AG10803 (cell line): ENCODE results near the gene LRG1.

Source experiments
- DNase-seq: peaks from one replicate; pipeline ENCODE4 v3.0.0; 2010; ENCODE audit warnings: low read depth
- H3K4me3 ChIP-seq: 2 replicates; pipeline ENCODE4 v1.5.1; 2011; ENCODE audit warnings: mild to moderate bottlenecking, low read length, control low read depth
- TF ChIP-seq, protein P1 (sequence below): conservative IDR thresholded peaks from 2 replicates; pipeline ENCODE4 v1.5.1; 2011; ENCODE audit warnings: mild to moderate bottlenecking, low read length, control low read depth, inconsistent platforms

Gene LRG1

DNA sequence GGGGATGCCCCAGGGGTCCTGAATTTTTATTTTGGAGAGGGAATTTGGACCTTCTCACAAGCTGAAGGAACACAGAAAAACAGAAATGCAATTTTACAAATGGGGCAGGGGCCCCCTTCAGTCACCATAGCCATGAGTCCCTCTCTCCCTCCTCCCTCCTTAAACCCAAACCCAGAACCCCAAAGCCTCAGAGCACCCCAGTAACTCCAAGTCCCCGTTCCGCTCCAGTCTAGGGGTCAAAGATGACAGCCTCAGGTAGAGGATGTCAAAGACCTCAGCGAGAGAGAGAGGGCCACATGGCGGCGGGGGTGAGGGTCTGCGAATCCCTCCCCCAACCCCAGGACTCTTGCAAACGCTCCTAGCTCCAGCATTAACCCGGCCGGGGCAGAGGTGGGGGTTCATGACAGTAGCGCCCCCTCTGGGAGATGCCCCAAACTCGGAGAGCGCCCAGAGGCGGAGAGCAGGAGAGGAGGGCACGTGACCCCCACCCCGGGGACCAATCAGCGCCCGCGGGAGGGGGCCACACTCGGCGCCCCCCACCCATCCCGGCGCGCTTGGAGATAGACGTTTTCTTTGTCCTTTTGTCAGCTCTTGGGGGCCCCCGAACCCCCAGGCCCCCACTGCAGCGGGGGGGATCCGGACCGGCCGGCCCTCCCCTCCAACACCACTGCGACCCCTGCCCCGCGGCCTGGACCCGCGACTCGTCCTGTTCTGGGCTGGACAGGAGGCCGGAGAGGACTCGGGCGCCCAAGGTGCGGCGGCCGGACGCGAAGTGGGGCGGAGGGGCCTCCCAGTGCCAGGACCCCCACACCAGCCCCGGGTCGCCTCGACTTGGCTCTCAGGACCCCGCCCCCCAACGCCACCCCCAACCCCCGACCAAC is 40.4 kb upstream of the LRG1 start:
- TF ChIP-seq, protein P1, sequence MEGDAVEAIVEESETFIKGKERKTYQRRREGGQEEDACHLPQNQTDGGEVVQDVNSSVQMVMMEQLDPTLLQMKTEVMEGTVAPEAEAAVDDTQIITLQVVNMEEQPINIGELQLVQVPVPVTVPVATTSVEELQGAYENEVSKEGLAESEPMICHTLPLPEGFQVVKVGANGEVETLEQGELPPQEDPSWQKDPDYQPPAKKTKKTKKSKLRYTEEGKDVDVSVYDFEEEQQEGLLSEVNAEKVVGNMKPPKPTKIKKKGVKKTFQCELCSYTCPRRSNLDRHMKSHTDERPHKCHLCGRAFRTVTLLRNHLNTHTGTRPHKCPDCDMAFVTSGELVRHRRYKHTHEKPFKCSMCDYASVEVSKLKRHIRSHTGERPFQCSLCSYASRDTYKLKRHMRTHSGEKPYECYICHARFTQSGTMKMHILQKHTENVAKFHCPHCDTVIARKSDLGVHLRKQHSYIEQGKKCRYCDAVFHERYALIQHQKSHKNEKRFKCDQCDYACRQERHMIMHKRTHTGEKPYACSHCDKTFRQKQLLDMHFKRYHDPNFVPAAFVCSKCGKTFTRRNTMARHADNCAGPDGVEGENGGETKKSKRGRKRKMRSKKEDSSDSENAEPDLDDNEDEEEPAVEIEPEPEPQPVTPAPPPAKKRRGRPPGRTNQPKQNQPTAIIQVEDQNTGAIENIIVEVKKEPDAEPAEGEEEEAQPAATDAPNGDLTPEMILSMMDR, result no peak; the same call in 1 of the 2 replicates
- H3K4me3 ChIP-seq, result no peak overlapping the region
- DNase-seq, result no peak

DNA sequence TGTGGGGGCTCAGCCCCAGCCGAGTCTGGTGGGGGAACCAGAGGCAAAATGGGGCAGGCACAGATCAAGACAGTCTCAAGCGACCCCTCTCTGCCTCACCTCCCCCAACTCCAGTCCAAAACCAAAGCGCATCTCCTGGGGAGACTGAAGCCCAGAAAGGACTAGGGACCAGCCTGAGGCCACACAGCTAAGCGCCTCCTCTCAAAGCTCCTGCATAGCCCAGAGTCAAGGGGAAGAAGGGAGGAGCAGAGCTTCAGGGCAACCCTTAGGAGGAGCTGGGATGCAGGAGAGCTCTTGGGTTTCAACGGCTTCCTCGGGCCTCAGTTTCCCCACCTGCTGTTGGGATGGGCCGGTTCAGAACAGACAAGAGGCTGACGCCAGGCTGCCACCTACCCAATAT is 39.6 kb upstream of the LRG1 start:
- H3K4me3 ChIP-seq, result no peak overlapping the region
- DNase-seq, result no peak
- TF ChIP-seq, protein P1, result no peak

DNA sequence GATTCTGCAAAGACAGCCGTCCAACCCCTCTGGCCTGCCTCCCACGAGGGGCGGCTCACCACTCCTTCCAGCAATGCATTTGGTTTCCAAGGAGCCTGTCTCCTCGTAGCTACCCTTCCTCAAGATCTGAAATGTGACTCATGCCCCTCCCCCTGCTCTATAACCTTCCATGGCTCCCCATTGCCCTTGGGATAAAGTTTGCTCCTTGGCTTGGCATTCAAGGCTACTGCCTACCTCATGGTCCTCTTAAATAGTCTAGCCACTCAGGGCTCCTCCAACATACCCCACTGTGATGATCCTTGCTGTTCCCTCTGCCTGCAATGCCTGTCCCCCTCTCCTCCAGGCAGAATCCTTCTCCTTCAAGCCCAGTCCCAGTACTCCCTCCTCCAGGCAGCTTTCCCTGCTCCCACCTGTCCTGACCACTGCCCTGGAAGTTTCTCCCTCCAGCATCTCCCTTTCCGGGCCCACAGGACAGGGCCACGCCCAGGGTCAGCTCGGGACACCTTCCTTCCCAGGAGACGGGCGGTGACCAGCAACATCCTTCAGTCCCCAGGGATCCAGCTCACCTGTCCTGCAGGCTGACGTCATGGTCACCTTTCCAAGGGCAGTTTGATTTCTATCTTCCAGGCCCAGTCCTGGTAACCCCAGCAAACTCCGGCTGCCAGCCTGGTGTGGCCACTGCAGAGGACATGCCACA is 38.9 kb upstream of the LRG1 start:
- DNase-seq, result no peak
- TF ChIP-seq, protein P1, result no peak

GRCh38 chr19:4577020-4577782 is 37.4 kb upstream of the LRG1 start:
- TF ChIP-seq, protein P1, result no peak
- no peak overlapping the region for H3K4me3 ChIP-seq
- peak; percentile 23 for DNase-seq

More for the DNA sequence above, 38.9 kb upstream of the LRG1 start:
- no peak overlapping the region for H3K4me3 ChIP-seq

DNA sequence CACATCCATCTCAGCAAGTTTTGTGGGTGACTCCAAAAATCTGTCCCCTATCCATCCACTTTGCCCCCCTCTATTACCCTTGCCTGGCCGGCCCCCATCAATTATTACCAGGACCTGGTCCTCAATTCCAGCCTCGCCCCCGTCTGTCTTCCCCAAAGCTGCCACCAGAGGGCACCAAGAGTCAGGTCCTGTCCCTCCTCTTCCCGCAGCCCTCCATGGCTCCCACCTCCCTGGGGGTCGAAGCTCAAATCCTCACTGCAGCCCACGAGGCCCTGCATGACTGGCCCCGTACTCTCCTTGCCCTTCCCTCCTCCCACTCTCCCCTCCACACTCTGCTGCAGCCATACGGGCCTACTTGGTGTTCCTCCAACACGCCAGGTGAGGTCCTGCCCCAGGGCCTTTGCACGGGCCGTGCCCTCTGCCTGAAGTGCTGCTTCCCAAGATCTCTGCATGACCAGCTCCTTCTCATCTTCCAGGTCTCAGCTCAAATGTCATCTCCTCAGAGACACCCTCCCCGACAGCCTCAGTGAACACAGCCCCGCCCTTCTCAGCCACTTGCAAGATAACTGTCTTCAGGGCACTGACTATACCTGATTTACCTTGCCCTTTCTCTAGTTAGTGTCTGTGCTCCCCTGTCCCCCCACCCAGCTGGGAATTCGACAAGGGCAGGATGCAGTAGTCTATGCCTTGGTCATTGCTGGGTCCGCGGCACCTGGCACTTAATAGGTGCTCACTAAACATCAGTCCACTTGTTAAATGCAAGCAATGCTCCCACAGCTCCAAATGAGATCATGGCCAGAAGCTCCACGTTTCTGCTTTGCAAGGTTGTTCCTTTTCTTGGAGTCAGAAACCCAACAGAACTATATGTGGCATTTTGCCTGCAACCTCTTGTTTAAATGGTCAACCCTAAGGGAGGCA is 36.4 kb upstream of the LRG1 start:
- DNase-seq, result peak; percentile 42
- H3K4me3 ChIP-seq, result no peak overlapping the region
- TF ChIP-seq, protein P1, result peak; percentile 69
